ENCODE measurements around the gene CLEC7A. TPM values are rescaled to one million over a fixed set of nuclear protein-coding genes. Genes with fewer than 3 reads are reported as not detected.

The CLEC7A gene
- total RNA-seq, 1 donor from 2014 or later: not detected

- Mint-ChIP-seq H3K4me3 (no peak overlapping the region), H3K27me3 (ENCODE audit: low read depth) (peaks cover 3% of the 10 kb centered on the region), H3K9me3 (peaks cover 18% of the 10 kb centered on the region), H3K27ac (ENCODE audit: unreplicated experiment) (no peak overlapping the region), H3K36me3 (ENCODE audit: low read depth) (peaks cover 14% of the 10 kb centered on the region), H3K4me1 (peaks cover 5% of the 10 kb centered on the region)
- no peak for DNase-seq (ENCODE audit: low read depth, low spot score)
- TF ChIP-seq CTCF (conservative IDR thresholded peaks at IDR 0.05): no peak
Observed at GRCh38 chr12:10102322-10102721, 27.7 kb downstream of the CLEC7A start.

- Mint-ChIP-seq H3K4me3 (no peak overlapping the region), H3K27ac (ENCODE audit: unreplicated experiment) (no peak overlapping the region)
Observed at GRCh38 chr12:10101648-10102220, 28.3 kb downstream of the CLEC7A start.

GRCh38 chr12:10101042-10101579 is 28.9 kb downstream of the CLEC7A start:
- TF ChIP-seq CTCF (conservative IDR thresholded peaks at IDR 0.05): no peak
- peaks cover 5% of the 10 kb centered on the region for H3K4me1 Mint-ChIP-seq
- no peak overlapping the region for H3K4me3 Mint-ChIP-seq
- H3K27ac Mint-ChIP-seq (ENCODE audit: unreplicated experiment): peak overlapping the region; percentile 70
- DNase-seq (ENCODE audit: low read depth, low spot score): no peak
- H3K36me3 Mint-ChIP-seq (ENCODE audit: low read depth): peaks cover 14% of the 10 kb centered on the region
- H3K27me3 Mint-ChIP-seq (ENCODE audit: low read depth): peaks cover 3% of the 10 kb centered on the region
- peaks cover 15% of the 10 kb centered on the region for H3K9me3 Mint-ChIP-seq

More at GRCh38 chr12:10101648-10102220, 28.3 kb downstream of the CLEC7A start:
- Mint-ChIP-seq H3K4me1 (peaks cover 5% of the 10 kb centered on the region), H3K27me3 (ENCODE audit: low read depth) (peaks cover 3% of the 10 kb centered on the region), H3K36me3 (ENCODE audit: low read depth) (peaks cover 14% of the 10 kb centered on the region), H3K9me3 (peaks cover 16% of the 10 kb centered on the region)
- DNase-seq (ENCODE audit: low read depth, low spot score): no peak
- no peak for TF ChIP-seq CTCF (conservative IDR thresholded peaks at IDR 0.05)

GRCh38 chr12:10098791-10099190 is 31.2 kb downstream of the CLEC7A start, which contains the start of gene CLEC1A:
Gene CLEC1A (minus strand): TSS chr12:10098985. CDS start chr12:10098922, 63 bp downstream.
- Mint-ChIP-seq H3K4me1 (peaks cover 5% of the 10 kb centered on the region), H3K27me3 (ENCODE audit: low read depth) (no peaks in the 10 kb centered on the region), H3K9me3 (peaks cover 4% of the 10 kb centered on the region), H3K27ac (ENCODE audit: unreplicated experiment) (peak within 1 kb of the TSS; percentile 54), H3K36me3 (ENCODE audit: low read depth) (peaks cover 5% of the 10 kb centered on the region), H3K4me3 (no peak within 1 kb of the TSS)
- TF ChIP-seq CTCF (conservative IDR thresholded peaks at IDR 0.05): no peak
- no peak for DNase-seq (ENCODE audit: low read depth, low spot score)

- H3K27me3 Mint-ChIP-seq (ENCODE audit: low read depth): no peaks in the 10 kb centered on the region
- H3K36me3 Mint-ChIP-seq (ENCODE audit: low read depth): no peaks in the 10 kb centered on the region
- no peaks in the 10 kb centered on the region for H3K9me3 Mint-ChIP-seq
- H3K4me1 Mint-ChIP-seq: peaks cover 5% of the 10 kb centered on the region
- DNase-seq (ENCODE audit: low read depth, low spot score): no peak
- no peak overlapping the region for H3K27ac Mint-ChIP-seq (ENCODE audit: unreplicated experiment)
- H3K4me3 Mint-ChIP-seq: no peak overlapping the region
- TF ChIP-seq CTCF (conservative IDR thresholded peaks at IDR 0.05): no peak
Observed at GRCh38 chr12:10097521-10097920, 32.5 kb downstream of the CLEC7A start.

Data from neural crest cell (in vitro differentiated cells).